GM12878 (cell line): ENCODE results near the gene LMNTD2. TPM values are rescaled to one million over a fixed set of nuclear protein-coding genes. Genes with fewer than 3 reads are reported as not detected.
A peak's percentile ranks its signal among the peaks of the same experiment; 100 is the strongest.

Experiments
- ATAC-seq: fragments of 200-7000 bp; cut with Tn5 transposase; 3 replicates; pipeline ENCODE4 v1.9.1; 2020; ENCODE audit warnings: mild to moderate bottlenecking, moderate library complexity
- BruUV-seq: library from RNA; stranded (reverse); fragments of 400-500 nt; replicated peaks from 2 replicates; lab custom pipeline; 2021; lab: Mats Ljungman, UMichigan
- CTCF ChIA-PET: fragments of 300-600 bp; sonication (Branson Sonifier 250); formaldehyde crosslinking; extraction: SDS; loops from one replicate; lab custom pipeline; 2021; ENCODE audit warnings: inconsistent platforms; lab: Yijun Ruan, JAX
- POLR2A ChIA-PET: fragments of 350-600 bp; formaldehyde crosslinking; extraction: SDS; loops from one replicate; lab custom pipeline; 2021; ENCODE audit warnings: inconsistent platforms; lab: Charles Lee
- RAD21 ChIA-PET: fragments of 300-600 bp; sonication (Branson Sonifier 250); formaldehyde crosslinking; loops from one replicate; lab custom pipeline; 2023; ENCODE audit warnings: antibody characterized with exemption; ENCODE audit not compliant: unreplicated experiment; lab: Charles Lee
- SMC1A ChIA-PET: fragments of 300-600 bp; sonication (Branson Sonifier 250); formaldehyde crosslinking; loops from one replicate; lab custom pipeline; 2023; ENCODE audit not compliant: unreplicated experiment, uncharacterized antibody; lab: Charles Lee
- DNase-seq: peaks from one replicate; pipeline ENCODE4 v3.0.0-alpha.2; 2011; ENCODE audit warnings: low read depth, low spot score
- FAIRE-seq: peaks from 3 replicates; lab custom pipeline; 2011; peaks lifted over from hg19 to GRCh38; lab: Jason Lieb, UNC
- H2AFZ ChIP-seq: 2 replicates; pipeline ENCODE4 v1.6.0; 2011; ENCODE audit warnings: low read depth, low read length, control low read depth; ENCODE audit not compliant: control insufficient read depth
- H3K27ac ChIP-seq: 2 replicates; pipeline ENCODE4 v1.5.1; 2011; ENCODE audit warnings: control low read depth; ENCODE audit not compliant: control insufficient read depth, insufficient read depth
- H3K27me3 ChIP-seq, 2 experiments: replicated peaks in 1 of 2; 2 replicates each; pipeline versions ENCODE4 v1.6.0 to v1.6.1; 2011; ENCODE audit warnings: low read length in 1 of 2; ENCODE audit not compliant: control insufficient read depth in 2 of 2, insufficient read depth in 2 of 2
- H3K36me3 ChIP-seq, 2 experiments: 2 replicates each; pipeline ENCODE4 v1.5.1; 2011; ENCODE audit warnings: low read length in 1 of 2; ENCODE audit not compliant: control insufficient read depth in 2 of 2, insufficient read depth in 2 of 2
- H3K4me1 ChIP-seq: 2 replicates; pipeline ENCODE4 v1.6.1; 2011; ENCODE audit warnings: mild to moderate bottlenecking, low read length, moderate library complexity, mixed read lengths; ENCODE audit not compliant: control insufficient read depth, insufficient read depth
- H3K4me2 ChIP-seq: 2 replicates; pipeline ENCODE4 v1.6.0; 2011; ENCODE audit warnings: control low read depth; ENCODE audit not compliant: control insufficient read depth, insufficient read depth
- H3K4me3 ChIP-seq: fragments of 200-600 bp; sonication (generic); 2 replicates; pipeline ENCODE4 v1.5.1; 2016
- H3K79me2 ChIP-seq: 2 replicates; pipeline ENCODE4 v1.6.0; 2011; ENCODE audit warnings: low read length; ENCODE audit not compliant: control insufficient read depth, insufficient read depth
- H3K9ac ChIP-seq: 2 replicates; pipeline ENCODE4 v1.8.0; 2011; ENCODE audit warnings: low read length, control low read depth, mixed read lengths; ENCODE audit not compliant: control insufficient read depth, insufficient read depth
- H3K9me3 ChIP-seq: replicated peaks from 3 replicates; pipeline ENCODE4 v1.5.1; 2011; ENCODE audit warnings: mild to moderate bottlenecking, low read length; ENCODE audit not compliant: control insufficient read depth, insufficient read depth
- H4K20me1 ChIP-seq: 2 replicates; pipeline ENCODE4 v1.6.0; 2011; ENCODE audit not compliant: control insufficient read depth, insufficient read depth
- BCL11A ChIP-seq: IDR thresholded peaks from 2 replicates; pipeline ENCODE4 v1.6.1; 2011; ENCODE audit warnings: low read depth, low read length
- CHD2 ChIP-seq: IDR thresholded peaks from 2 replicates; pipeline ENCODE4 v1.6.1; 2011; ENCODE audit warnings: low read depth, low read length, improper control_type of control experiment, borderline replicate concordance
- CREM ChIP-seq: IDR thresholded peaks from 2 replicates; pipeline ENCODE4 v1.6.1; 2014; ENCODE audit warnings: antibody characterized with exemption, low read depth
- FOS ChIP-seq: IDR thresholded peaks from 3 replicates; pipeline ENCODE4 v1.6.1; 2011; ENCODE audit warnings: borderline replicate concordance; ENCODE audit not compliant: insufficient read length; ENCODE audit errors: extremely low read depth
- HDAC6 ChIP-seq: fragments of 200-600 bp; sonication (generic); IDR thresholded peaks from one replicate; pipeline ENCODE4 v1.8.0; 2017; ENCODE audit warnings: antibody characterized with exemption; ENCODE audit not compliant: unreplicated experiment
- LARP7 ChIP-seq: fragments of 450-650 bp; IDR thresholded peaks from 2 replicates; pipeline ENCODE4 v1.6.1; 2017; ENCODE audit warnings: mild to moderate bottlenecking
- MTA3 ChIP-seq: IDR thresholded peaks from 2 replicates; pipeline ENCODE4 v1.6.1; 2012; ENCODE audit warnings: low read length, inconsistent platforms, borderline replicate concordance
- POU2F2 ChIP-seq: IDR thresholded peaks from 3 replicates; pipeline ENCODE4 v1.6.1; 2011; ENCODE audit warnings: low read depth, mild to moderate bottlenecking, low read length, borderline replicate concordance
- RB1 ChIP-seq: fragments of 450-650 bp; formaldehyde crosslinking; IDR thresholded peaks from 2 replicates; pipeline ENCODE4 v1.6.1; 2017; ENCODE audit warnings: mild to moderate bottlenecking, borderline replicate concordance
- SUZ12 ChIP-seq: fragments of 200-600 bp; sonication (generic); IDR thresholded peaks from one replicate; pipeline ENCODE4 v1.6.1; 2018; ENCODE audit warnings: antibody characterized with exemption, mild to moderate bottlenecking; ENCODE audit not compliant: unreplicated experiment
- TARDBP ChIP-seq: IDR thresholded peaks from 2 replicates; pipeline ENCODE4 v1.6.1; 2016; ENCODE audit warnings: borderline replicate concordance
- YY1 ChIP-seq: IDR thresholded peaks from 2 replicates; pipeline ENCODE4 v1.6.1; 2011; ENCODE audit warnings: low read depth, mild to moderate bottlenecking, low read length
- ZNF622 ChIP-seq: fragments of 450-650 bp; IDR thresholded peaks from 2 replicates; pipeline ENCODE4 v1.6.1; 2017; ENCODE audit warnings: mild to moderate bottlenecking, inconsistent platforms
- WGBS: methylation state at CpG from one replicate; pipeline ENCODE4 v1.1.6; 2016; ENCODE audit warnings: low lambda C conversion rate; ENCODE audit not compliant: insufficient replicate concordance, insufficient coverage; ENCODE audit errors: missing lambda C conversion rate; 5-methylcytosine and 5-hydroxymethylcytosine counted together
- in situ Hi-C: fragments of 300-500 bp; cut with MboI; formaldehyde crosslinking; loops from 9 replicates; pipeline ENCODE4 v1.14.3; 2018; ENCODE audit warnings: mixed read lengths
- intact Hi-C: fragments of 100-400 bp; cut with micrococcal nuclease; formaldehyde crosslinking; loops from one replicate; pipeline ENCODE4 v1.14.2; 2022; ENCODE audit not compliant: unreplicated experiment
- polyA plus RNA-seq, 11 experiments: library from polyadenylated mRNA; depleted of rRNA in 4 of 11; unstranded in 6 of 11; stranded (reverse) in 5 of 11; fragments of >200 nt; fragmentation: Nextera tagmentation in 4 of 11; fragmentation: Illumina TruSeq in 1 of 11; extraction: Ambion mirVana in 4 of 11; extraction: Trizol in 1 of 11; gene quantifications; 1 replicate in 1 of 11; 2 replicates in 10 of 11; pipeline versions ENCODE4 v1.2.1 to v1.2.3, GENCODE V29; 2011 to 2016; ENCODE audit warnings: inconsistent platforms in 2 of 11, missing spikeins in 2 of 11, low read depth in 1 of 11
- total RNA-seq, 4 experiments: library from RNA; depleted of rRNA in 3 of 4; stranded (reverse); fragments of >200 nt in 3 of 4; fragmentation: Illumina TruSeq in 1 of 4; extraction: Trizol in 1 of 4; gene quantifications; 2 replicates each; pipeline versions ENCODE4 v1.2.1 to v1.2.3, GENCODE V29; 2013 to 2021
- TF ChIP-seq, protein P1 (sequence below): fragments of 450-650 bp; IDR thresholded peaks from 2 replicates; pipeline ENCODE4 v1.6.1; 2016; ENCODE audit warnings: mild to moderate bottlenecking
- TF ChIP-seq, protein P2 (sequence below): fragments of 450-650 bp; IDR thresholded peaks from 2 replicates; pipeline ENCODE4 v1.6.1; 2016; ENCODE audit warnings: mild to moderate bottlenecking, moderate library complexity, borderline replicate concordance

LMNTD2 gene
- total and polyA plus RNA-seq, 10 of the 15 experiments (the other 5 are each of a cell fraction or from before 2014, with no cell fraction given), result 0.22 to 4.1 (median 1.3) TPM; not detected in 2

GRCh38 chr11:506995-507726 lies 53.4 kb downstream of the LMNTD2 start, which contains the start of gene RNH1 (continued):
- TF ChIP-seq YY1 (0 out of 2 replicates have a peak, but pooled peaks have one; percentile 9), RB1 (peak; percentile 42; the same call in 1 of the 2 replicates), TARDBP (no peak), LARP7 (peak; percentile 17; the same call in 1 of the 2 replicates), SUZ12 (no peak), CREM (no peak)
- TF ChIP-seq, protein P1, sequence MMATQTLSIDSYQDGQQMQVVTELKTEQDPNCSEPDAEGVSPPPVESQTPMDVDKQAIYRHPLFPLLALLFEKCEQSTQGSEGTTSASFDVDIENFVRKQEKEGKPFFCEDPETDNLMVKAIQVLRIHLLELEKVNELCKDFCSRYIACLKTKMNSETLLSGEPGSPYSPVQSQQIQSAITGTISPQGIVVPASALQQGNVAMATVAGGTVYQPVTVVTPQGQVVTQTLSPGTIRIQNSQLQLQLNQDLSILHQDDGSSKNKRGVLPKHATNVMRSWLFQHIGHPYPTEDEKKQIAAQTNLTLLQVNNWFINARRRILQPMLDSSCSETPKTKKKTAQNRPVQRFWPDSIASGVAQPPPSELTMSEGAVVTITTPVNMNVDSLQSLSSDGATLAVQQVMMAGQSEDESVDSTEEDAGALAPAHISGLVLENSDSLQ, result peak; percentile 88
- TF ChIP-seq, all 136 proteins: peak for 14

- no peaks in the 10 kb centered on the region for H3K27me3 ChIP-seq
- peaks cover 3 to 5% of the 10 kb centered on the region in 2 experiments; a peak in 3 of 4 replicates for H3K36me3 ChIP-seq
- H3K4me1 ChIP-seq, result peaks cover 18% of the 10 kb centered on the region
- H3K4me3 ChIP-seq, result peak overlapping the region; percentile 89
- intact Hi-C loops, result loop anchor here (1.0 to 2.0 kb wide), 2 partner anchors 30 to 58 kb away; partner anchors contain the start of gene LRRC56
- H3K27ac ChIP-seq, result peak overlapping the region; percentile 100
- ATAC-seq (peak; percentile 76), FAIRE-seq (peak; percentile 83), DNase-seq (peak; percentile 83)
- SMC1A ChIA-PET, result interaction anchor here (2.8 kb wide), 1 partner anchor 57 kb away, joined by 12 read pairs; the partner anchor contains the start of gene PTDSS2
- in situ Hi-C loops, result loop anchor here (5.0 kb wide), 1 partner anchor 299 kb away; the partner anchor contains the start of genes BET1L and RIC8A
- POLR2A ChIA-PET, result interaction anchor here (0.6 to 2.3 kb wide), 12 partner anchors 30 to 299 kb away, joined by 3 to 14 read pairs (median 4); partner anchors contain the start of genes BET1L, HRAS, PHRF1 and PSMD13
- peaks cover 43% of the 10 kb centered on the region for H3K79me2 ChIP-seq
- H4K20me1 ChIP-seq, result no peaks in the 10 kb centered on the region
- peak overlapping the region; percentile 99 for H3K9ac ChIP-seq
- BruUV-seq, result no TSS peak
- WGBS, result under 1% methylated on average over 70 of the region's 71 CpGs
- RAD21 ChIA-PET, result interaction anchor here (0.7 to 1.0 kb wide), 4 partner anchors 30 to 83 kb away, joined by 3 to 4 read pairs (median 4); partner anchors contain the start of gene ANO9
- peak overlapping the region; percentile 89 for H2AFZ ChIP-seq
- peak overlapping the region; percentile 99 for H3K4me2 ChIP-seq
- H3K9me3 ChIP-seq, result no peaks in the 10 kb centered on the region; the same call in 2 of the 3 replicates
- CTCF ChIA-PET, result interaction anchor here (1.4 to 2.3 kb wide), 2 partner anchors 12 to 57 kb away, joined by 7 to 11 read pairs; partner anchors contain the start of gene PTDSS2
- TF ChIP-seq FOS (no peak), HDAC6 (peak; percentile 86), ZNF622 (no peak), BCL11A (no peak), CHD2 (no peak), POU2F2 (peak; percentile 63; the same call in 2 of the 3 replicates), MTA3 (no peak)
- TF ChIP-seq, protein P2, sequence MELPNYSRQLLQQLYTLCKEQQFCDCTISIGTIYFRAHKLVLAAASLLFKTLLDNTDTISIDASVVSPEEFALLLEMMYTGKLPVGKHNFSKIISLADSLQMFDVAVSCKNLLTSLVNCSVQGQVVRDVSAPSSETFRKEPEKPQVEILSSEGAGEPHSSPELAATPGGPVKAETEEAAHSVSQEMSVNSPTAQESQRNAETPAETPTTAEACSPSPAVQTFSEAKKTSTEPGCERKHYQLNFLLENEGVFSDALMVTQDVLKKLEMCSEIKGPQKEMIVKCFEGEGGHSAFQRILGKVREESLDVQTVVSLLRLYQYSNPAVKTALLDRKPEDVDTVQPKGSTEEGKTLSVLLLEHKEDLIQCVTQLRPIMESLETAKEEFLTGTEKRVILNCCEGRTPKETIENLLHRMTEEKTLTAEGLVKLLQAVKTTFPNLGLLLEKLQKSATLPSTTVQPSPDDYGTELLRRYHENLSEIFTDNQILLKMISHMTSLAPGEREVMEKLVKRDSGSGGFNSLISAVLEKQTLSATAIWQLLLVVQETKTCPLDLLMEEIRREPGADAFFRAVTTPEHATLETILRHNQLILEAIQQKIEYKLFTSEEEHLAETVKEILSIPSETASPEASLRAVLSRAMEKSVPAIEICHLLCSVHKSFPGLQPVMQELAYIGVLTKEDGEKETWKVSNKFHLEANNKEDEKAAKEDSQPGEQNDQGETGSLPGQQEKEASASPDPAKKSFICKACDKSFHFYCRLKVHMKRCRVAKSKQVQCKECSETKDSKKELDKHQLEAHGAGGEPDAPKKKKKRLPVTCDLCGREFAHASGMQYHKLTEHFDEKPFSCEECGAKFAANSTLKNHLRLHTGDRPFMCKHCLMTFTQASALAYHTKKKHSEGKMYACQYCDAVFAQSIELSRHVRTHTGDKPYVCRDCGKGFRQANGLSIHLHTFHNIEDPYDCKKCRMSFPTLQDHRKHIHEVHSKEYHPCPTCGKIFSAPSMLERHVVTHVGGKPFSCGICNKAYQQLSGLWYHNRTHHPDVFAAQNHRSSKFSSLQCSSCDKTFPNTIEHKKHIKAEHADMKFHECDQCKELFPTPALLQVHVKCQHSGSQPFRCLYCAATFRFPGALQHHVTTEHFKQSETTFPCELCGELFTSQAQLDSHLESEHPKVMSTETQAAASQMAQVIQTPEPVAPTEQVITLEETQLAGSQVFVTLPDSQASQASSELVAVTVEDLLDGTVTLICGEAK, result peak; percentile 74; the same call in 1 of the 2 replicates
These were observed 54.1 kb downstream of the LMNTD2 start for GRCh38 chr11:506238-506994.
